HUDEP-2 (cell line): ENCODE results near the gene ADARB2.

ENCODE experiments used
- DNase-seq, 76 experiments: peaks; one replicate each; lab custom pipeline; 2025; ENCODE audit not compliant: unreplicated experiment in 76 of 76; lab: John Stamatoyannopoulos, UW

ADARB2 gene

DNA sequence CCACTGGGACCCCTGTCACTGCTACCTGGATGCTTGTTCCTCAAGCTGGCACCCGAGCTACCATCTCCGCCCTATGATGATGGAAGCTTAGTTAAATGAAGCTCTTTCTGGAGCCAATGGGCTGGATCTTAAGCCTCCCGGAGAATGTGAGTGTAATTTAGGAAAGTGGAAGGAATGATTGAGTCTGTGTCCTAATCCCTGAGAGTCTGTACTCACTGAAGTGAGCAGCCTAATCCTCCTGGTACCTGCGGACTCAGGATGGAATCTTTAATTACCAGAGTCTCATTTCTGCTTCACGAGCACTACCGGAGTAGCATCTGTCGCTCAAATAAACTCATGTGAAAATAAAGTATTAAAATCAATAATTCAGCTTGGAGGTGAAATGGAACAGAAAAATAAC is 425.6 kb downstream of the ADARB2 start:
- DNase-seq = no peak

- DNase-seq = no peak
Observed at GRCh38 chr10:1310271-1310789, 427.0 kb downstream of the ADARB2 start.

DNA sequence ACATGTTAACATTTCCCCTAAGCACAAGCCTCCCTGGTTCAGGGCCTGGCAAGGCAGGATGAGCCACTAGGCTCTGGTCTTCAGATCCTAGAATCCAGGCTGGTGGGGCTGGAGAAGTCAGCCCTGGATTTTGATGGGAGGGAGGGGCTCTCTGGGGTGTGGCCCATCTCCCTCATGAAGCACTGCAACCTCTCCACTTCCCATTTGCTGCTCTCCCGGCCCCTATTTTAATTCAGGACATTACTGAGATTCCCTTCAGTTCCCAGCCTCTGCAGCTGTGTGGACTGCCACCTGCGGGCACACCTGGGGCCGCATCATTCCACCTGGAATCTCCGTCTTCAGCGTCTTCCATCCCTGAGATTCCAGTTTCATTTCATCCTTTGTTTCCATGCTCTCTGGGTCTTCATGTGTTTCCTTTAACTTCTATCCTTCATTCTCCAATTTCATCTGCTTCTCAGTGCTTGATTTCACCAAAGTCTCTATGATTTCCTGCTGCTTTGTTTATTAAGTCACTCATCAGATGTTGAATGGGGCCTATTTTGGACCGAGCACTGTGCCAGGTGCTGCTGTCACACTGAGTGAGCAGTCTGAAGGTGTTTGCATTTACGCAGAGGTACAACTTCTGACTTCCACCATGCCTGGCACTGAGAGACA is 427.6 kb downstream of the ADARB2 start:
- DNase-seq = no peak

GRCh38 chr10:1308962-1309616 is 428.2 kb downstream of the ADARB2 start:
- DNase-seq = no peak

GRCh38 chr10:1308173-1308961 is 429.0 kb downstream of the ADARB2 start:
- DNase-seq = no peak

DNA sequence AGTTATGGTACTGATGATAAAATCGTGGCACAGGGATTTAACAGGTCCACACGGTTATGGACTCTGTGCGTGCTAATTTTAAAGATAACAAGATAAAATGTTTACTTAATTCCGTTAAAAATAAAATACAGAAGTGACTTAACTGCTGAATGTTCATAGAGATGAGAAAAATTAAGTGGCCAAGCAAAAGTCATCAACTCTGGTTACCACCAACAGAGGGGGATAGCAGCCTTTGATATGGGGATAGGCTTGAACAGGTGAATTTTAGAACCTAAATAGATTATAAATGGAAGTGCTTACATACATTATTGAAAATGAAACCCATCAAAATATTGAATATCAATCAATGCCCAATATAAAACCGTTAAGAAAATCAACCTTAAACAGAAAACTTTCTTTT is 436.2 kb downstream of the ADARB2 start:
- no peak for DNase-seq

DNA sequence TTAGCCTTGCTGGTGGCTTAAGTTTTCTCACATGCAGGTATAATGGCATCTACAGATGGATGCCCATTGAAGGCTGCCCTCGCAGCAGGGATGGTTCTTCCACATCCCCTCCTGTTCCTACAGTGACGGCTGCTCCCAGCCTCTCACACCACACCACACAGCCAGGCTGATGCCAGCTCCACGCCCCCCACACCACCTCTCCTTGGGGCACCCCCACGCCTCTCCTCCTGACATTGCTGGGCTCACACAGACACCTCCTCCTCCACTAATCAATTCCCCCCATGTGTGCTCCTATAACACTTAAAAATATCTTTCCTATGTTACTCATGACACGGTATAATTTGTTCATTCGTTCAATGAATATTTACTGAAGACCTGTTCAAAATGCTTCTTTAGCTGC is 437.1 kb downstream of the ADARB2 start:
- DNase-seq = no peak

GRCh38 chr10:1299041-1299726 is 438.1 kb downstream of the ADARB2 start:
- DNase-seq = no peak

GRCh38 chr10:1297566-1298301 is 439.6 kb downstream of the ADARB2 start:
- no peak for DNase-seq

GRCh38 chr10:1295756-1296480 is 441.4 kb downstream of the ADARB2 start:
- no peak for DNase-seq

DNA sequence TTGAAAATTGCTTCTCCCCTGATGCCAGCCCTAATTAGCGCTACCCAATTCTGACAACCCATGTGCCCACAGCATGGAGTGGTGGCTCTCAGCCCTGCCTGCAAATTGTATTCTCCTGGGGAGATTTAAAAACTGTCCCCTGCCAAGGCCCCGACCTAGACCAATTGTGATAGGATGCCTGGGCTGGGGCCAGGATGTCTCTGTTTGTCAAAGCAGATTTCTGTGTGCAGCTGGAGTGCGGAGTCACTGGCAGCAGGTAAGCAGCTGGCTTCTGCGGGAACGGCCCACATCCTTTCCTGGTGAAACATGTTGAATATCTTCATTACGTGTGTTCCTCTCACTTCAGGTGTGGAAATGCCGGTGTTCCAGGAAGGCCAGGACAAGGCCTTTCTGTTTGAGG is 442.6 kb downstream of the ADARB2 start:
- no peak for DNase-seq

GRCh38 chr10:1293636-1294435 is 443.5 kb downstream of the ADARB2 start:
- DNase-seq = no peak

GRCh38 chr10:1293157-1293556 is 444.2 kb downstream of the ADARB2 start:
- DNase-seq = no peak

- DNase-seq = no peak
Observed at GRCh38 chr10:1292611-1293031, 444.7 kb downstream of the ADARB2 start.

GRCh38 chr10:1291178-1292090 is 445.9 kb downstream of the ADARB2 start:
- no peak for DNase-seq

GRCh38 chr10:1290071-1290471 is 447.3 kb downstream of the ADARB2 start:
- DNase-seq = no peak

- DNase-seq = no peak
Observed at GRCh38 chr10:1289591-1289990, 447.7 kb downstream of the ADARB2 start.

DNA sequence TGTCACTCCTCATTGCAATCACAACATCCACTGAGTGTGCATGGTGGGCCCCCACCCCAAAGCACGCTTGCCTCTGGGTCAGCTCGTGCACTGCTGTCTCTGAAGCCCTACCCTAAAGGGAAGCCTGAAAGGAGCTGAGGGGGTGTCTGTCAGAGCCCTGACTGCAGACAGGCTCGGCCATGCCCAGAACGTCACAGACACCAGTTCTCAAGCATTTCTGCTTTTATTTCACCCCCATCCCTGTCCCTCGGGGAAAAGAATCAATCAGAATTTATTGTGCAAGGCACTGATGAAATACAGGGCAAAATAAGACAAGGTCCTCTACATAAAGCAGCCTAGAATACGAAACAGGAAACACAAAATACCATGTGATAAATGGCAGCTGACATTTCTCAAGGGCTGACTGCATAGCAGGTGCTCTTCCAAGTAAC is 449.3 kb downstream of the ADARB2 start:
- no peak for DNase-seq
